HG03469 (cell line): Measurements from ENCODE around the gene SEPHS1.
"Not testable (repeated sequence)": the region's sequence is repeated elsewhere in the genome, so short reads cannot be mapped to it uniquely, and the experiment has no call there.

ENCODE experiments used
- ATAC-seq: cut with Tn5 transposase; IDR thresholded peaks from one replicate; pipeline ENCODE4 v1.9.1; 2021; ENCODE audit warnings: mild to moderate bottlenecking, moderate library complexity, moderate number of reproducible peaks; ENCODE audit not compliant: unreplicated experiment

SEPHS1 gene

GRCh38 chr10:13365243-13365642, 17.1 kb upstream of the SEPHS1 start:
- no peak for ATAC-seq

DNA sequence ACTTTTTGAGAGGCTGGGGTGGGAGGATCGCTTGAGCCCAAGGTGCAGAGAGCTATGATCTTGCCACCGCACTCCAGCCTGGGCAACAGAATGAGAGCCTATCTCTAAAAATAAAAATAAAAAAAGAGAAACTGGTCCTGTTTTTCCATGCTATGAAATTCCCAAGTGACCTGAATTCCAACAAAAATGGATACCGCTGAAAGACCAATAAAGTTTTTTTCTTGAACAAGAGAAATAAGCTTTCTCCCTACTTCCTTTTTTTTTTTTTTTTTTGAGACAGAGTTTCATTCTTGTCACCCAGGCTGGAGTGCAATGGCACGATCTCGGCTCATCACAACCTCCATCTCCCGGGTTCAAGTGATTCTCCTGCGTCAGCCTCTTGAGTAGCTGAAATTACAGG, 12.5 kb upstream of the SEPHS1 start:
- no peak for ATAC-seq

- ATAC-seq = no peak
These were observed 8.3 kb upstream of the SEPHS1 start for GRCh38 chr10:13356392-13356791.

DNA sequence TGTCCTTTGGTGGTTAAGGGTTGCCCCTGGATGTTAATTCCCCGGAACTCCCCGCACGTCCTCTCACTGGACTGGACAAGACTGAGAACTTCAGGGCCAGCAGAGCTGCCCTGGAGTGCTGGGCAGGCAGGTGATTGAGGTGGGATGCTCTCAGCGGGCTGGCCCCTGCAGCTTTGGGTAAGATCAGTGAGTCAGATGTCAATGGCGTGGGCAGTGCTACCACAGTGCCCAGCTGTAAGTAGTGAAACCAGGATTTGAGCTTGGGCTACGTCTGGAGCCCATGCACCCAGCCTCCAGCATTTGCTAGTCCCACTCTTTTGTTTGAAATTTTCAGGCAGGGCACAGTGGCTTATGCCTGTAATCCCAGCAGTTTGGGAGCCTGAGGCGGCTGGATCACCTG, 6.7 kb upstream of the SEPHS1 start:
- no peak for ATAC-seq

- no peak for ATAC-seq
These were observed 4.4 kb upstream of the SEPHS1 start for GRCh38 chr10:13352519-13352918.

GRCh38 chr10:13351340-13351915, 3.3 kb upstream of the SEPHS1 start:
- no peak for ATAC-seq

DNA sequence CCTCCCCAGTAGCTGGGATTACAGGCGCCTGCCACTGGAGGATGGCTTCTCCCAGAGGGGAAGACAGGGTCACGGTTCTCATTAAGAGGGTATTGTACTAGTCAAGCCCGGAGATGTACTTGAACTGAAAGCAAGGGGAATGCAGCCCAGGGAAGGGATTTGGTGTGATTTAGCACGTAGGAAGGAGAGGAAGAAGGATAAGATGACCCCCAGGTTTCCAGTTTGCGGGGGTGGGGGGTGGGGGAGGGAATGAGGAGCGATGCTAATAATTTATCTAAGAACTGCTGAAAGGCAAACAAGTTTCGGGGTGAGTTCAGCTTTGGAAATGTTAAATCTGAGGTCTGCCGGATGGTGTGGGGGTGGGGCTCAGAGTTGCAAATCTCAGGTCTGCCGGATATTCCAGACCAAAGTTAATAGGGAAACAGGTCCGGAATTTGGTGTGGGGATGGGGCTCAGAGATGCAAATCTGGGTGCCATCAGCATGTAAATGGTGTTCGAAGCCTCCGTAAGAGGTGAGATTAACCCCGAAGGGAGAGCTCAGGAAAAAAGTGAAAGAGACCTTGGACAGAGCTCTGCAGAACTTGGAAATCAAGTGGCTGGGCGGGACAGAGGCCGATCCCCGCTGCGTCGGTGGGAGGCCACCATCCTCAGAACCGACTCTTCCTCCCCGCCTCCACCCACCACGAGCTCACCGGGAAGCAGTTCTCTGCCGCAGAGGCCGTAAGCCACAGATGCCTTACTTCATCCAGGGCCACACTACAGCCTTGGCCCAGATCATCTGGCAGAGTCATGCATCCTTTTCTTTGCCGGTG, 1.6 kb upstream of the SEPHS1 start:
- ATAC-seq = no peak

- peak; percentile 33 for ATAC-seq
These were observed 465 bp downstream of the SEPHS1 start for GRCh38 chr10:13347500-13348156.

DNA sequence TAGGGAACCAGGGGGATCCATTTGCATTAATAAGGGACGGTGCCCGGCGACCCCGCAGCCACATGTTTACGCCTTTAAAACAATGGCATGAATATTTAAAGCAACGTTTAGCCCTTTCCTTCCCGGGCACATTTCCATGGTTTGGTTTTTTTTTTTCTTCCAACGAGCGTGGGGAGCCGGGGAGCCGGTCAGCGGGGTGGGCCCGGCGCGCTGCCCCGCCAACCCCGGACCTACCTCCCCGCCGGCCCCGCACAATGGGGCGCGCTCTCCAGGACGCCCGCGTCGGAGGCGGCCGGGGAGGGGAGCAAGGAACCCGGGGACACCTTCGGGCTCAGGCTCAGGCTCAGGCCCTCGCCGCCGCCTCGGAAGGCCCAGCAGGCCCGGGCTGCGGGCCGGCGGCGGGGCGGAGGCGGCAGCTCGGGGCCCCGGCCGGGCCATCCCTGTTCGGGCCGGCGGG, 1.0 kb downstream of the SEPHS1 start:
- peak; percentile 6 for ATAC-seq

- ATAC-seq = no peak
These were observed 1.6 kb downstream of the SEPHS1 start for GRCh38 chr10:13346283-13347042.

DNA sequence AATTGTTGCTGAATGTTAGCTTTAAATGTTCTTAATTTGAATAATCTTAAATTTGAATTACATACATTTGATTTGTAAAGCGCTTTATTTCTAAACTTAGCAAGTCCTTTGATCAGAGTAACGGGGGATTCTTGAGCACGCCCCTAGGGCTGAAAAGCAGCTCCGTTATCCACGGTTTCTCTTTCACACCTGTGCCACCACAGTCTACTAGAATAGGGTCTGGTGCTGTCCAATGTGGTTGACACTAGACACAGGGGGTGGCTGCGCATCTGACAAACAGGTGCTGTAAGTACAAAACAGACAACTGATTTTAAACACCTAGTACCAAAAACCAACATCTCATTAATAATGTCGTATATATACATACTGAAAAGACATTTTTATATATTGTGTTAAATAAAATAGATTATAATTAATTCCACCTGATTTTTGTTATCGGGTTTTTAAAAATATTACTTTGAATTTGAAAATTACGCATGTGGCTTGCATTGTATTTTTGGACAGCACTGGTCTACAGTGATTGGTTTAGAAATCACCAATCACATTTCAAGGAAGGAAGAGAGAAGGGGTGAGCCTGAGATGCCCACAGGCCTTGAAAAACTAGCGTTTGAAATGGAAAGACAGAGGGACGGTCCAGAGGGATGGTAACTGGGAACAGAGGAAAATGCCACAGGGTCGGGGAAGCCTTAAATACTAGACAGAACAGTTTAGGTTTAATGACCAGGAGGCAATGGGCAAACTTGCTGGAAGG, 7.3 kb downstream of the SEPHS1 start:
- peak; percentile 70 for ATAC-seq

DNA sequence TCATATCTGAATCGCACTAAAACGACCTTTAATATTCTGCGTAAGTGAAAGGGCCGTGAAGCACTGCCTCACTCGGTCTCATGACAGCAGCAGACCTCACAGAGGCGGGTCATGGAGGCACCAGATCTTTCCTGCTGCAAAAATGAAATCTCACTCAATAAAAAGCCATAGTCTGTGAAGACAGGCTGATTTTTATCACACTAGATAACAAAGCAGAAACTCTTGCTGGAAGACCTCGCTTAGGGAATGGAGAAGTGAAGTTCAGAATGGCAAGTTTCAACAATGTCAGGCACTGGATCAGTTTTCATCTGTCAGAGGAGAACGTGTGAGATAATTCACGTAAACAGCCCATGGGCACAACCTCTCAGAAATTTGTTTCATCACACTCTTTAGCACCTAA, 8.0 kb downstream of the SEPHS1 start:
- ATAC-seq = no peak

DNA sequence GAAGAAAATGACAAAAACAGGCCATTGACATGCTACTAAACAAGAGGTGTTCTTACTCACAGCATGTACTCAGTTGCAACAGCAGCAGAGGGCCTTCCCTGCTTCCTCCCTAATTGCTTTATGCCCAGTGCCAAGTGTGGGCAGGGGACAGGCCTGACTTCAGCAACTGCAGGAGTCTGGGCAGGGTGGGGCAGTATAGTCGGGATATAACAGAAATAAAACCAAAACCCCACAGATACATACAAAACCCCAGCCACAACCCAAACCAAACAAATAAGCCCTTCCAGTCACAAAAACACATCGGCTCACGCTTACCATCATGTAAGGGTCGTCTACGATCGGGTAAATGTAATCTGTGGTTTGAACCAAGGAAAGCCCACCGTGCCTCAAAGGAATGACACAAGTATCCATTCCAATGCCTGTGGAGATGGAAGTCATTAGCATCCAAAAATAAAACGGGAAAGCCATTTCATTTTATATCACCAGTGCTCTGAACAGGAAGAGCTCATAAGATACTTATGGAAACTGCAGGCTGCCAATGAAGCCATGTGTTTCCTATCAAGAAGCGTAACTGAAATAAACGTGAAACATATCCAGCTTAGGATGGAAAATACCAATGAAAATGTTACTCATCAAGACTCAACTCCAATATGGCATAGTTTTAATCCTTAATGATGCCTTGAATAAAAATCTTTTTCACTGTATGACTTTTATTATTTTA, 9.5 kb downstream of the SEPHS1 start:
- no peak for ATAC-seq

DNA sequence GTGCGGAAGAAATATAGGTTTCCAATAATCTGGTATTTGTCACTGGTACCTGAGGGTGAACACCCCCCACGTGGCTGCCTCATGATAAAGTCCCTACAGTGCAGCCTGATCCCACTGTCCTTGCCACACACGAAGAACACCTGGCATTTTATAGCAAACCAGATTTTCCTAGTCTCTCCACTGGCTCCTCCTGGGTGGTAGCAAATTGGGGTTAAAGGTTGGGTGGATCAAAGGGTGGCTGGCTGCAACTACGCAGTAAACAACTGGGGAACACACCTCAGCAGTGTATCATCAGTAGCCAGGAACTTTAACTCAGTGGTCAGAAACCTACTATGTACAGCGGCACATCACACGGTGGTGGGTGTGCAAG, 10.3 kb downstream of the SEPHS1 start:
- ATAC-seq = no peak

DNA sequence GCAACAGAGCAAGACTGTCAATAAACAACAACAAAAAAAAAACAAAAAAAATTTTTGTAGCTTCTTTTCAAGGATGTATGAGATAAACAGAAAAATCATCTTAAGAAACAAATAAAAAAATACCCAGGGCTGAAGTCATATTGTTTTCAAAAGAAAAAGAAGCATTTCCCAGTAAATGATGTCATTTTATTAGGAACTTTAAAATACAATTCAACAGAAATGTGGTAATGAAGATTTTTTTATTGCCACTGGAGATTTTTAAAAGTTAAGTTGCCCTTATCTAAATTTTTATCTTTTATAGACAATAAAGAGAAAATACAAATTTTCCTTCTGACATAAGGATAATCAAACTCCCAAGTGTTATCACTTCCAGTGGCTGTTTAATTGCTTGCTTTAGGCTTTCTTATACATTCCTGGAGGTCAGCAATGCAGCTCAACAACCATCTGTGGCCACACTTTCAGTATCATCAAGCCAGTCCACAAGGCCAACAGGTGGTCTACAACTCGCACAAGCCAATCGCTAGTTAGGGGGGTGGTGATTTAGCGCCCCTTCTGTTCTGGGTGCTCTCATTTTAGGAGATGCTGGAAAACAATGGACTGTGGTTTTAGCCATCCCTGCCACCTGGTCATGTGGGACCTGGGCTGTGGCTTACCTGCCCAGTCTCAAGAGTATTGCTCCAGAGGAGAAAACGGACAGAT, 10.8 kb downstream of the SEPHS1 start:
- no peak for ATAC-seq

DNA sequence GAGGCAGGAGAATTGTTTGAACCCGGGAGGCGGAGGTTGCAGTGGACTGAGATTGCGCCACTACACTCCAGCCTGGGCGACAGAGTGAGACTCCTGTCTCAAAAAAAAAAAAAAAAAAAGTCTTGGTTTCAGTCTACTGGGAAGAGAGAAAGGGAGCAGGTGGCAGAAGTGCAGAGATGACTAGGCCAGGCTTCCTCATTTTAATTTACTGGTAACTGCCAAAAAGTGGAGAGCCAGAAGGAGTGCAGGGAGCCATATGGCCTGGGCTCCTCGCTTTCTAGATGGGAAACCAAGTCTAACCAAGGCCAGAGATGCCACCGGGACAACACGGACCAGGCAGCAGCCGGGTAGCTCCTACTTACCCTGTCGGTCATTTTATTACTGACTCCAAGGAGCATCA, 12.2 kb downstream of the SEPHS1 start:
- ATAC-seq = no peak

DNA sequence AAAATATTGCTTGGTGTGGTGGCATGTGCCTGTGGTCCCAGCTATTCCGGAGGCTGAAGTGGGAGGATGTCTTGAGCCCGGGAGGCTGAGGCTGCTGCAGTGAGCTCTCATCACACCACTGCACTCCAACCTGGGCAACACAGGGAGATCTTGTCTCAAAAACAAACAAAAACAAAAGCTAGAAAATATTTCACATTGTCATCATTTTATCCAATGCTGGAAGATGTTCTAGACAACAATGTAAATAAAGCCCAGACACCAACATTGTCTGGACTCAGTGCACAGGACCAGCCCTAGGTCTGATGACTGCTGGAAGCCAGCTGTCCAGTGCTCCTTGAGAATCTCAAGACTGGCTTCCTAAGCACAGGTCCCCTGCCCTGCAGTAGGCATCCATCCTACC, 13.5 kb downstream of the SEPHS1 start:
- no peak for ATAC-seq

DNA sequence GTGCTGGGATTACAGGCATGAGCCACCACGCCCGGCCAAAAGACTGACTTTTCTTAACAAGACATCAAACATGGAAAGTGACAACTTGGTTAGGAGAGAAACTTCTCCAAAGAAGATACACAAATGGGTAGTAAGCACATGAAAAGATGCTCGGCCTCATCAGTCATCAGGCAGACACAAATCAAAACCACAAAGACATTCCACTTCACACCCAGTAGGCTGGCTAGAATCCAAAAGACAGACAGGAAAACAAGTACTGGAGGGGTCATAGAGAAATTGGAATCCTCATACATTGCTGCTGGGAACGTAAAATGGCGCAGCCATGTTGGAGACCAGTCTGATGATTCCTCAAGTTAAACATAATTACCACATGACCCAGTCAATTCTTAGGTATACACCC, 16.4 kb downstream of the SEPHS1 start:
- ATAC-seq = no peak

- not testable (repeated sequence) for ATAC-seq
These were observed 17.1 kb downstream of the SEPHS1 start for GRCh38 chr10:13330980-13331379.
